ENCODE data around the gene RRM2.

GRCh38 chr2:10096641-10097040 lies 25.9 kb upstream of the RRM2 start:
- TF ChIP-seq, protein P1, sequence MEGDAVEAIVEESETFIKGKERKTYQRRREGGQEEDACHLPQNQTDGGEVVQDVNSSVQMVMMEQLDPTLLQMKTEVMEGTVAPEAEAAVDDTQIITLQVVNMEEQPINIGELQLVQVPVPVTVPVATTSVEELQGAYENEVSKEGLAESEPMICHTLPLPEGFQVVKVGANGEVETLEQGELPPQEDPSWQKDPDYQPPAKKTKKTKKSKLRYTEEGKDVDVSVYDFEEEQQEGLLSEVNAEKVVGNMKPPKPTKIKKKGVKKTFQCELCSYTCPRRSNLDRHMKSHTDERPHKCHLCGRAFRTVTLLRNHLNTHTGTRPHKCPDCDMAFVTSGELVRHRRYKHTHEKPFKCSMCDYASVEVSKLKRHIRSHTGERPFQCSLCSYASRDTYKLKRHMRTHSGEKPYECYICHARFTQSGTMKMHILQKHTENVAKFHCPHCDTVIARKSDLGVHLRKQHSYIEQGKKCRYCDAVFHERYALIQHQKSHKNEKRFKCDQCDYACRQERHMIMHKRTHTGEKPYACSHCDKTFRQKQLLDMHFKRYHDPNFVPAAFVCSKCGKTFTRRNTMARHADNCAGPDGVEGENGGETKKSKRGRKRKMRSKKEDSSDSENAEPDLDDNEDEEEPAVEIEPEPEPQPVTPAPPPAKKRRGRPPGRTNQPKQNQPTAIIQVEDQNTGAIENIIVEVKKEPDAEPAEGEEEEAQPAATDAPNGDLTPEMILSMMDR (IDR thresholded peaks at IDR 0.05; ENCODE audit: insufficient read depth, low read length), result no peak
- TF ChIP-seq, protein P2, sequence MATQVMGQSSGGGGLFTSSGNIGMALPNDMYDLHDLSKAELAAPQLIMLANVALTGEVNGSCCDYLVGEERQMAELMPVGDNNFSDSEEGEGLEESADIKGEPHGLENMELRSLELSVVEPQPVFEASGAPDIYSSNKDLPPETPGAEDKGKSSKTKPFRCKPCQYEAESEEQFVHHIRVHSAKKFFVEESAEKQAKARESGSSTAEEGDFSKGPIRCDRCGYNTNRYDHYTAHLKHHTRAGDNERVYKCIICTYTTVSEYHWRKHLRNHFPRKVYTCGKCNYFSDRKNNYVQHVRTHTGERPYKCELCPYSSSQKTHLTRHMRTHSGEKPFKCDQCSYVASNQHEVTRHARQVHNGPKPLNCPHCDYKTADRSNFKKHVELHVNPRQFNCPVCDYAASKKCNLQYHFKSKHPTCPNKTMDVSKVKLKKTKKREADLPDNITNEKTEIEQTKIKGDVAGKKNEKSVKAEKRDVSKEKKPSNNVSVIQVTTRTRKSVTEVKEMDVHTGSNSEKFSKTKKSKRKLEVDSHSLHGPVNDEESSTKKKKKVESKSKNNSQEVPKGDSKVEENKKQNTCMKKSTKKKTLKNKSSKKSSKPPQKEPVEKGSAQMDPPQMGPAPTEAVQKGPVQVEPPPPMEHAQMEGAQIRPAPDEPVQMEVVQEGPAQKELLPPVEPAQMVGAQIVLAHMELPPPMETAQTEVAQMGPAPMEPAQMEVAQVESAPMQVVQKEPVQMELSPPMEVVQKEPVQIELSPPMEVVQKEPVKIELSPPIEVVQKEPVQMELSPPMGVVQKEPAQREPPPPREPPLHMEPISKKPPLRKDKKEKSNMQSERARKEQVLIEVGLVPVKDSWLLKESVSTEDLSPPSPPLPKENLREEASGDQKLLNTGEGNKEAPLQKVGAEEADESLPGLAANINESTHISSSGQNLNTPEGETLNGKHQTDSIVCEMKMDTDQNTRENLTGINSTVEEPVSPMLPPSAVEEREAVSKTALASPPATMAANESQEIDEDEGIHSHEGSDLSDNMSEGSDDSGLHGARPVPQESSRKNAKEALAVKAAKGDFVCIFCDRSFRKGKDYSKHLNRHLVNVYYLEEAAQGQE (IDR thresholded peaks at IDR 0.05; ENCODE audit: insufficient replicate concordance, low read depth), result no peak
- no peak for TF ChIP-seq GABPA (IDR thresholded peaks at IDR 0.05; ENCODE audit: low read depth)
- TF ChIP-seq SPI1 (IDR thresholded peaks at IDR 0.05; ENCODE audit: borderline replicate concordance, low read depth), result no peak
